ENCODE results near the gene GLE1.

GRCh38 chr9:128532581-128532980 is 28.1 kb downstream of the GLE1 start:
- TF ChIP-seq CTCF (IDR thresholded peaks at IDR 0.05; ENCODE audit: poor library complexity) (no peak), EZH2 (IDR thresholded peaks at IDR 0.05; ENCODE audit: borderline replicate concordance) (no peak)
